Fibroblast of skin of abdomen (primary cell): ENCODE measurements around the gene ZSCAN18.

Experiments
- DNase-seq: peaks from one replicate; pipeline ENCODE4 v3.0.0-alpha.2; 2013

Gene ZSCAN18

GRCh38 chr19:58044391-58044790, 53.6 kb downstream of the ZSCAN18 start:
- DNase-seq: no peak

DNA sequence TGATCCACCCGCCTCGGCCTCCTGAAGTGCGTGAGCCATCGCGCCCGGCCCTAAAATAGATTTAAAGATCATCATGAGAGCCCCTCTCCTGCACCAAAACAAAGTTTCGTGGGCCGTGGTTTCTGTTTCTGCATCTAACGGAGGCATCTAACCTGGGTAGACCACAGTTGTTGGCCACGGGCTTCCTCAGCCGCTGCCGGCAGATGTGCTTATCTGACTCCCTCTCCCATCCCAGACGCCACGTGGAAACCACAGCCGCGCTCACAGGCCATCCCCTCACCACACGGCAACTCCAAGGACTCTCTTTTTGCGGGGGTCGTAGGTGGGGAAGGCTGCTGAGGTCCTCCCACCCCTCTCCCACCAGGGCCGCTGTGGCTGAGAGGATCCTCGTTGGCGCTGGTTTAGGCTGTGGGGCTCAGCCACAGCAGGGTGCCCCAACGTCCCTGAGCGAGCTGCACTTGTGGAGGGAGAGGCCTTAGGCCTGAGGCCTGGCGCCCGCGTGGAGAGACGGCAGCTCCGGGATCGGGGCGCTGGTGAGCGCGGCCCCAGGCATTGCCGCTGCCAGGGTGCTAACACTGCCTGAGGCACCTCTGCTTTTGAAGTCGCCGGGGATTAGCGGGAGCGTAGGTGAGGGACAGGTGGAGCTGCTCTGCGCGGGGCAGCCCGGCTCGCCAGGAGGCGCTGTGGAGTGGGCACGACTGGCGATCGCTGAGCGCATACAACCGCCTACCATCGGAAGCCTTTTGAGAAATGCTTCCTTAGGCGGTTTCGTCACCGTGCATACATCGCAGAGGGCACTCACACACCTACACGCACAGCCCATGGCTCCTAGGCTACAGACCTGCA, 55.3 kb downstream of the ZSCAN18 start:
- no peak for DNase-seq

- DNase-seq: no peak
These were observed 57.1 kb downstream of the ZSCAN18 start for GRCh38 chr19:58040751-58041525.

- DNase-seq: no peak
These were observed 59.3 kb downstream of the ZSCAN18 start for GRCh38 chr19:58038688-58039204.

- DNase-seq: no peak
These were observed 59.9 kb downstream of the ZSCAN18 start for GRCh38 chr19:58037927-58038687.

GRCh38 chr19:58035863-58036262, 62.2 kb downstream of the ZSCAN18 start:
- no peak for DNase-seq

- no peak for DNase-seq
These were observed 63.6 kb downstream of the ZSCAN18 start for GRCh38 chr19:58034477-58034793.
